ENCODE results near the gene KLK2. TPM values are rescaled to one million over a fixed set of nuclear protein-coding genes. Genes with fewer than 3 reads are reported as not detected.

The KLK2 gene
- total and polyA plus RNA-seq, 2 of the 13 experiments (the other 11 are each of a cell fraction or from before 2014, with no cell fraction given): 0.11 TPM; not detected in 1

GRCh38 chr19:50869479-50869878 lies 3.8 kb upstream of the KLK2 start:
- Histone ChIP-seq H3K4me2 (ENCODE audit: low read depth, low read length) (no peak overlapping the region), H3K4me3 (replicated peaks in 1 of 3; ENCODE audit: insufficient read depth in 1 of 3, low read depth in 2 of 3, low read length in 3 of 3) (no peak overlapping the region), H4K20me1 (ENCODE audit: insufficient read depth, low read length) (no peaks in the 10 kb centered on the region), H3K9ac (ENCODE audit: insufficient read depth, low read depth, low read length) (no peak overlapping the region), H3K27me3 (ENCODE audit: control insufficient read depth in 1 of 2, insufficient read depth in 2 of 2, low read length in 2 of 2) (peaks cover 3 to 18% of the 10 kb centered on the region in 2 experiments; a peak in 4 of 5 replicates), H3K9me3 (ENCODE audit: low read length) (no peaks in the 10 kb centered on the region), H3K79me2 (ENCODE audit: insufficient read depth, low read length) (no peaks in the 10 kb centered on the region), H3K36me3 (replicated peaks in 1 of 2; ENCODE audit: control insufficient read depth in 1 of 2, insufficient read depth in 2 of 2, low read length in 2 of 2) (no peaks in the 10 kb centered on the region), H3K4me1 (ENCODE audit: insufficient read depth, low read length) (no peaks in the 10 kb centered on the region), H2AFZ (ENCODE audit: low read length) (no peak overlapping the region), H3K27ac (ENCODE audit: extremely low read length, insufficient read depth, low read length) (no peak overlapping the region)
- ChIA-PET CTCF (ENCODE audit: low intra/inter-chr PET ratio, low total read pairs) (no interaction called here), POLR2A (no interaction called here)
- FAIRE-seq: no peak
- 12% methylated on average over 4 of the region's 4 CpGs for WGBS (ENCODE audit: low lambda C conversion rate)
- no peak for ATAC-seq
- in situ Hi-C loops (cut with HindIII; ENCODE audit: extremely low pct_ligation_motif_present, low pct_unique_long_range_greater_than_20kb) (no loop called here), intact Hi-C loops (cut with micrococcal nuclease; ENCODE audit: unreplicated experiment) (no loop called here)
- no peak for DNase-seq (ENCODE audit: low spot score)
- TF ChIP-seq ZNF510 (CRISPR knock-in tag; IDR thresholded peaks at IDR 0.05; ENCODE audit: low read depth) (no peak), ZFP90 (CRISPR knock-in tag; IDR thresholded peaks at IDR 0.05; ENCODE audit: borderline replicate concordance) (no peak)
- no TSS peak for BruUV-seq (replicated peaks)

GRCh38 chr19:50870417-50871089 lies 2.7 kb upstream of the KLK2 start:
- Histone ChIP-seq H3K36me3 (replicated peaks in 1 of 2; ENCODE audit: control insufficient read depth in 1 of 2, insufficient read depth in 2 of 2, low read length in 2 of 2) (no peaks in the 10 kb centered on the region), H3K9me3 (ENCODE audit: low read length) (no peaks in the 10 kb centered on the region), H3K4me1 (ENCODE audit: insufficient read depth, low read length) (no peaks in the 10 kb centered on the region), H3K4me2 (ENCODE audit: low read depth, low read length) (peak overlapping the region; percentile 35; the same call in 1 of the 2 replicates), H4K20me1 (ENCODE audit: insufficient read depth, low read length) (no peaks in the 10 kb centered on the region), H3K79me2 (ENCODE audit: insufficient read depth, low read length) (no peaks in the 10 kb centered on the region), H2AFZ (ENCODE audit: low read length) (no peak overlapping the region), H3K4me3 (replicated peaks in 1 of 3; ENCODE audit: insufficient read depth in 1 of 3, low read depth in 2 of 3, low read length in 3 of 3) (peak overlapping the region in 1 of 3 experiments; percentile 5; a peak in 1 of 6 replicates), H3K9ac (ENCODE audit: insufficient read depth, low read depth, low read length) (no peak overlapping the region), H3K27me3 (ENCODE audit: control insufficient read depth in 1 of 2, insufficient read depth in 2 of 2, low read length in 2 of 2) (peaks cover 5 to 27% of the 10 kb centered on the region in 2 experiments; a peak in 4 of 5 replicates), H3K27ac (ENCODE audit: extremely low read length, insufficient read depth, low read length) (no peak overlapping the region)
- DNase-seq (ENCODE audit: low spot score): peak; percentile 12
- POLR2A ChIA-PET: interaction anchor here (1.2 kb wide), 1 partner anchor 66 kb away, joined by 3 read pairs; no protein-coding TSS in a partner anchor
- intact Hi-C loops (cut with micrococcal nuclease; ENCODE audit: unreplicated experiment) (no loop called here), in situ Hi-C loops (cut with HindIII; ENCODE audit: extremely low pct_ligation_motif_present, low pct_unique_long_range_greater_than_20kb) (no loop called here)
- peak; percentile 59 for ATAC-seq
- CTCF ChIA-PET (ENCODE audit: low intra/inter-chr PET ratio, low total read pairs): no interaction called here
- BruUV-seq (replicated peaks): no TSS peak
- FAIRE-seq: no peak
- 34% methylated on average over 19 of the region's 26 CpGs for WGBS (ENCODE audit: low lambda C conversion rate)
- TF ChIP-seq CTCF (CRISPR knock-in tag; IDR thresholded peaks at IDR 0.05) (peak; percentile 51), ZNF574 (CRISPR knock-in tag; IDR thresholded peaks at IDR 0.05) (peak; percentile 60; the same call in 1 of the 2 replicates), GABPB1 (CRISPR knock-in tag; IDR thresholded peaks at IDR 0.05) (peak; percentile 47; the same call in 1 of the 2 replicates), ZBTB21 (CRISPR knock-in tag; IDR thresholded peaks at IDR 0.05) (0 out of 2 replicates have a peak, but pooled peaks have one; percentile 62), PBX2 (CRISPR knock-in tag; IDR thresholded peaks at IDR 0.05) (no peak), ZBTB44 (CRISPR knock-in tag; IDR thresholded peaks at IDR 0.05) (no peak), GATAD1 (CRISPR knock-in tag; IDR thresholded peaks at IDR 0.05) (peak; percentile 52; the same call in 1 of the 2 replicates)

All from HepG2 (cell line).